Measurements from ENCODE around the gene COA5.

COA5 gene

GRCh38 chr2:98608116-98608961 is at the start of gene COA5, which contains the start of gene UNC50:
TSS of gene COA5 (minus strand) at chr2:98608512. CDS start at chr2:98608405, 107 bp downstream.
TSS of gene UNC50 (plus strand) at chr2:98608589. CDS start at chr2:98609760, 1,171 bp downstream.
- peak; percentile 91 to 92 for DNase-seq

GRCh38 chr2:98656800-98657199 is 48.5 kb upstream of the COA5 start:
- peak; percentile 58 to 63 for DNase-seq

GRCh38 chr2:98654699-98655495 is 46.6 kb upstream of the COA5 start:
- DNase-seq, result peak; percentile 66 to 71

- no peak for DNase-seq
Measured at GRCh38 chr2:98650998-98651397, 42.7 kb upstream of the COA5 start.

- DNase-seq, result no peak
Measured at GRCh38 chr2:98649992-98650375, 41.7 kb upstream of the COA5 start.

GRCh38 chr2:98649135-98649991 is 41.1 kb upstream of the COA5 start:
- peak; percentile 88 to 90 for DNase-seq

- no peak for DNase-seq
Measured at GRCh38 chr2:98648451-98648850, 40.1 kb upstream of the COA5 start.

- DNase-seq, result no peak
Measured at GRCh38 chr2:98647636-98648035, 39.3 kb upstream of the COA5 start.

- DNase-seq, result no peak
Measured at GRCh38 chr2:98643496-98644100, 35.3 kb upstream of the COA5 start.

GRCh38 chr2:98637401-98638147 is 29.3 kb upstream of the COA5 start:
- peak; percentile 69 to 84 for DNase-seq

GRCh38 chr2:98634406-98635092 is 26.2 kb upstream of the COA5 start:
- DNase-seq, result peak; percentile 55 to 64

GRCh38 chr2:98632351-98632750 is 24.0 kb upstream of the COA5 start:
- no peak for DNase-seq

- no peak for DNase-seq
Measured at GRCh38 chr2:98623657-98624056, 15.3 kb upstream of the COA5 start.

GRCh38 chr2:98617149-98617548 is 8.8 kb upstream of the COA5 start:
- DNase-seq, result no peak

GRCh38 chr2:98615481-98615880 is 7.2 kb upstream of the COA5 start:
- no peak for DNase-seq

GRCh38 chr2:98614024-98614739 is 5.9 kb upstream of the COA5 start:
- no peak for DNase-seq

GRCh38 chr2:98608962-98609604 is 771 bp upstream of the COA5 start:
- peak in 1 of 2 donors; percentile 21 for DNase-seq

- no peak for DNase-seq
Measured at GRCh38 chr2:98607741-98608115, 584 bp downstream of the COA5 start.

- DNase-seq, result no peak
Measured at GRCh38 chr2:98607104-98607503, 1.2 kb downstream of the COA5 start.

GRCh38 chr2:98606431-98606830 is 1.9 kb downstream of the COA5 start:
- DNase-seq, result no peak
